Measurements from ENCODE around the gene CSRP3. TPM values are rescaled to one million over a fixed set of nuclear protein-coding genes. Genes with fewer than 3 reads are reported as not detected.

The CSRP3 gene
- polyA plus RNA-seq, 2 donors = 0.11 to 0.37 TPM

DNA sequence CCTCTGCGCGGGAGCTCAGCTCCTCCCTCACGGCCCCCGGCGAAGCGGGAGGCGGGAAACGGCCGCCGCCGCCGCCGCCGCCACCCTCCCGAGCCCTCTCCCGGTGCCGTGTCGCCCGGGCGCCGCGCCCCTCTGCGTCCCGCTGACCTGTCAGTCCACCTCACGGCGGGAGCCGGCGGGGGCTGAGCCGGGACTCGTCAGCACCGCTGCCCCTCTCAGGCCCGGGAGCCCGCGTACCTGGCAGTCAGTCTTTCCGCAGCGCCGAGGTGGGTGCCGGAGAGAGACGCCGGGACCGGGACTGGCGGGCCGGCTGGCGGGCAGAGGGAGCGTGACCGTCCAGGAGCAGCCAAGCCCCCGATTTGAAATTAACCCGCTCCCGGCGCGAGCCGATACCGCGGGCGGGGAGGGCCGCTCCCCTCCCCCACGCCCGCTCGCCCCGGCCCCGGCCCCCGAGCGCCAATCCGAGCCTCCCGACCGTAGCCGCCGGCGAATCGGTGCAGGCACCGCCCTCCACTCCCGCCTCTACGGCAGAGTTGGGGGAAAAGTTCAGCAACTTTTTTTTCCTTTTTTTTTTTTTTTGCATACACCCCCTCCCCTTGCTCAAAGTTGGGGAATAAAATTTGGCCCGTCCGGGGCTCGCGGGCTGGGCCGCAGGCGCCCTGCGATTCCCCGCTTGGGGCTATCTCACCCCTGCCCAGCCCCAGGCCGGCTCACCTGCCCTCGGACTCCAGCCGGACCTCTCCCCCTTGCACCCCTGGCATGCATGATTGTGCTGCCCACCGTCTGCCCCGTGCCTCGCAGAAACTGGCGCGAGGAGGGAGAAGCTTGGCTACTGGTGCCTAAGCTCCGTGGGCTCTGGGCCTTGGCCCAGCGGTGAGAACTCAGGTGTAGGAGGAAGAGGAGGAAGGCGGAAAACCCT, 39.7 kb upstream of the CSRP3 start:
- peak overlapping the region; percentile 69 to 83 for H3K27ac ChIP-seq (ENCODE audit: low read depth in 2 of 2, low read length in 1 of 2)
- H3K4me1 ChIP-seq (ENCODE audit: control insufficient read depth in 2 of 2, insufficient read depth in 2 of 2, low read length in 1 of 2) = peaks cover 0 to 10% of the 10 kb centered on the region in 2 donors
- WGBS, 2 donors = 0 to 1% methylated on average over 87 to 92 of the region's 92 CpGs
- peak overlapping the region; percentile 69 to 74 for H3K4me3 ChIP-seq (ENCODE audit: low read depth in 1 of 2, low read length in 2 of 2)
- no peaks in the 10 kb centered on the region for H3K36me3 ChIP-seq (ENCODE audit: control insufficient read depth in 2 of 2, insufficient read depth in 2 of 2, low read length in 1 of 2)
- peaks cover 0 to 3% of the 10 kb centered on the region in 2 donors for H3K27me3 ChIP-seq (ENCODE audit: control insufficient read depth in 1 of 2, insufficient read depth in 2 of 2, low read length in 2 of 2)
- no peaks in the 10 kb centered on the region for H3K9me3 ChIP-seq (ENCODE audit: control insufficient read depth in 2 of 2, insufficient read depth in 1 of 2, low read depth in 1 of 2, low read length in 1 of 2)

DNA sequence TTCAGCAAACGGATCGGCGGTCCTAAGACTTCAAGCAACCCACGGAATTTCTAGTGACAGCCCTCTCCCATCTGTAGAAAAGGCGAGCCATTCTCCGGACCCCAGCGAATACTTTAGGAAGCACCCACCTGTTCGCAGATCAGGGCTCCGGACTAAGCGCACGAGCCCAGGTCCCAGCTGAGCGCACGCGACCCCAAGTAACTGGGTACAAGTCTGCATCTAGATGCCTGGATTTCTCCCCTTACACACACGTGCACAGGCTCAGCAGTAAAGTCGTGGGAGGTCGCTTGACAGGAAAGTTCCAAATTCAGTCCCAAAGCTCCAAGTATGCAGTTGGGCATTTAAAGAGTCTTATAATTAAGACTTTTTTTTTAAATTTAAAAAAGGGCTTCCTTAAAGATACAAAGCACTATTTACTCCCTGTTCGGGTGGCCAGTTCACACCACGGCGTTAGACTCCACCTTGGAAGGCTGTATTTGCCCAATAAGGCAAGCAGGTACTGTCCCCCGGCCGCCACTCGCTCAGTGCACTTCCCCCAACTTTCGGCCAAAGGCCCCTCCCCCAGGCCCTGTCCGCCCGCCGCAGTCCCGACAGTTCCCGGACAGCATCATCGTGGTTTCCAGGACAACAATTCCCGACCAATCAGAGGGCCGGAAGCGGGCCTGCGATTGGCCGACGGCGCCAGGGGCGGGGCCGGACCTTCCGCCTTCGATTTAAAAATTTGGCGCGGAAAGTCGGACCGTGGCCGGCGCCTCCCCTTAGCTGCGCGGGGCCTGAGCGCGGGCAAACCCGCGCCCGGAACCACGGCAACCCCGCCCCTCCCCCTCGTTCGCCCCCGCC, 38.9 kb upstream of the CSRP3 start, which contains the start of gene E2F8:
Gene E2F8 (minus strand): TSS at position 526 of the 840 bp plus-strand sequence. CDS start 824 bp downstream, outside the sequence.
- peak within 1 kb of the TSS; percentile 69 to 74 for H3K4me3 ChIP-seq (ENCODE audit: low read depth in 1 of 2, low read length in 2 of 2)
- no peaks in the 10 kb centered on the region for H3K36me3 ChIP-seq (ENCODE audit: control insufficient read depth in 2 of 2, insufficient read depth in 2 of 2, low read length in 1 of 2)
- peaks cover 0 to 10% of the 10 kb centered on the region in 2 donors for H3K4me1 ChIP-seq (ENCODE audit: control insufficient read depth in 2 of 2, insufficient read depth in 2 of 2, low read length in 1 of 2)
- peak within 1 kb of the TSS; percentile 69 to 83 for H3K27ac ChIP-seq (ENCODE audit: low read depth in 2 of 2, low read length in 1 of 2)
- 1% methylated on average over 50 to 59 of the region's 59 CpGs for WGBS, 2 donors
- H3K27me3 ChIP-seq (ENCODE audit: control insufficient read depth in 1 of 2, insufficient read depth in 2 of 2, low read length in 2 of 2) = peaks cover 2 to 3% of the 10 kb centered on the region in 2 donors
- no peaks in the 10 kb centered on the region for H3K9me3 ChIP-seq (ENCODE audit: control insufficient read depth in 2 of 2, insufficient read depth in 1 of 2, low read depth in 1 of 2, low read length in 1 of 2)

DNA sequence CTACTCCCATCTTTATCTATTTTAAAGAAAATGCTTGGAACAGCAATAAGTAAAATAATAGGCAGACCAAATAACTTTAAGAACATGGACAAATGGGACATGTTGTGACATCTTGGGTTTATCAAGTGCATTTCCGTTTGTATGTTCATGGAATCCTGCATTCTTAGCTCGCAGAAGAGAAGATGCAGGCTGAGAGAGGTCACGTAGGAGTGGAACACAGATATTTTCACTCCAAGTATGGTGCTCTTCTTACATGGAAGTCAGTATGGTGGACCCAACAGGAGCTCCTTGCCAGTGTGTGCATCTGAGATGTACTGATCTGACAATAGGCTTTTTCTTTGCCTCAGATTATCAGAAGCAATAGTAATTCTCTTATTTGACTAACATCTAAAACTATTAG, 37.3 kb upstream of the CSRP3 start:
- Histone ChIP-seq H3K4me1 (ENCODE audit: control insufficient read depth in 2 of 2, insufficient read depth in 2 of 2, low read length in 1 of 2) (peaks cover 0 to 10% of the 10 kb centered on the region in 2 donors), H3K4me3 (ENCODE audit: low read depth in 1 of 2, low read length in 2 of 2) (no peak overlapping the region), H3K27me3 (ENCODE audit: control insufficient read depth in 1 of 2, insufficient read depth in 2 of 2, low read length in 2 of 2) (peaks cover 2 to 3% of the 10 kb centered on the region in 2 donors), H3K9me3 (ENCODE audit: control insufficient read depth in 2 of 2, insufficient read depth in 1 of 2, low read depth in 1 of 2, low read length in 1 of 2) (no peaks in the 10 kb centered on the region), H3K27ac (ENCODE audit: low read depth in 2 of 2, low read length in 1 of 2) (no peak overlapping the region), H3K36me3 (ENCODE audit: control insufficient read depth in 2 of 2, insufficient read depth in 2 of 2, low read length in 1 of 2) (no peaks in the 10 kb centered on the region)
- WGBS, 2 donors = 87 to 90% methylated on average over 3 of the region's 3 CpGs

DNA sequence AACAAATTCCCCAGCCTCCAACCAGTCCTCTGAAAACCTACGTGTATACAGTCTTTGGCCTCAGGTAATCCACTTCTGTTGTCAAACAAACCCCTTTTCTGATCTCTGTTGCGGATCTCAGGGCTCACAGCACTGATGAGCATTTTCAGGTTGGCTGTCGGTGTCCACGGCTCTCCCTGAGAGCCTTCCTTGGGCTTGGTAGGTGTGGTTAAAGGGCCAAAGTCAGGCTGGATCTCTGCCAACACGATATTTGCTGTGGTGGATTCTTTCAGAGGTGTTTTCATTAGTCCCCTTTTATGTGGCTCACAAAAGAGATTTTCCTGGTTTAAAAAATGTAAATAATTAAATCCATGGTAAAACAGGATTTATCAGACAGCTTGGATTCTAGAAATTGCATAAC, 36.0 kb upstream of the CSRP3 start:
- H3K4me1 ChIP-seq (ENCODE audit: control insufficient read depth in 2 of 2, insufficient read depth in 2 of 2, low read length in 1 of 2) = peaks cover 0 to 8% of the 10 kb centered on the region in 2 donors
- H3K27ac ChIP-seq (ENCODE audit: low read depth in 2 of 2, low read length in 1 of 2) = no peak overlapping the region
- WGBS, 2 donors = 56 to 64% methylated on average over 5 of the region's 5 CpGs
- H3K36me3 ChIP-seq (ENCODE audit: control insufficient read depth in 2 of 2, insufficient read depth in 2 of 2, low read length in 1 of 2) = no peaks in the 10 kb centered on the region
- no peaks in the 10 kb centered on the region for H3K9me3 ChIP-seq (ENCODE audit: control insufficient read depth in 2 of 2, insufficient read depth in 1 of 2, low read depth in 1 of 2, low read length in 1 of 2)
- H3K27me3 ChIP-seq (ENCODE audit: control insufficient read depth in 1 of 2, insufficient read depth in 2 of 2, low read length in 2 of 2) = peaks cover 2 to 3% of the 10 kb centered on the region in 2 donors
- no peak overlapping the region for H3K4me3 ChIP-seq (ENCODE audit: low read depth in 1 of 2, low read length in 2 of 2)

DNA sequence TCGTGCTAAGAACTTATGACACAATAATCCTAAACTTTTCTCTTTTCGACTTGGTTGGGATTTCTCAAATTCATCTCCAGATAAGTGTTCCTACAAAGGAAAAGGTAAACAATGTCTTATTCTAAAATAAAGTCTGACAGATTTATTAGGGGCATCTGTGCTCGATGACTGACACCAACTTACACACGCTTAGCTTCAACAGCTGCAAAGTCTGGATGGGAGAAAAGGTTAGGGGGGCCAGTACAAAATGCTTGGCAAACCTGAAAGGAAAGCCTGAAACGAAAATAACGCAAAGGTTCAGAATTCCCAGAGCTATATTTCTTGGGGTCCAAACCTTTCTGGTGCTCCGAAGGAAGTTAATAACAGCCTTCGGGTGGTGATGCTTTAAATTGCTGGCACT, 35.6 kb upstream of the CSRP3 start:
- Histone ChIP-seq H3K9me3 (ENCODE audit: control insufficient read depth in 2 of 2, insufficient read depth in 1 of 2, low read depth in 1 of 2, low read length in 1 of 2) (no peaks in the 10 kb centered on the region), H3K27me3 (ENCODE audit: control insufficient read depth in 1 of 2, insufficient read depth in 2 of 2, low read length in 2 of 2) (peaks cover 2 to 3% of the 10 kb centered on the region in 2 donors), H3K4me3 (ENCODE audit: low read depth in 1 of 2, low read length in 2 of 2) (no peak overlapping the region), H3K27ac (ENCODE audit: low read depth in 2 of 2, low read length in 1 of 2) (no peak overlapping the region), H3K36me3 (ENCODE audit: control insufficient read depth in 2 of 2, insufficient read depth in 2 of 2, low read length in 1 of 2) (no peaks in the 10 kb centered on the region), H3K4me1 (ENCODE audit: control insufficient read depth in 2 of 2, insufficient read depth in 2 of 2, low read length in 1 of 2) (peaks cover 0 to 4% of the 10 kb centered on the region in 2 donors)
- WGBS, 2 donors = 81 to 92% methylated on average over 8 of the region's 8 CpGs

DNA sequence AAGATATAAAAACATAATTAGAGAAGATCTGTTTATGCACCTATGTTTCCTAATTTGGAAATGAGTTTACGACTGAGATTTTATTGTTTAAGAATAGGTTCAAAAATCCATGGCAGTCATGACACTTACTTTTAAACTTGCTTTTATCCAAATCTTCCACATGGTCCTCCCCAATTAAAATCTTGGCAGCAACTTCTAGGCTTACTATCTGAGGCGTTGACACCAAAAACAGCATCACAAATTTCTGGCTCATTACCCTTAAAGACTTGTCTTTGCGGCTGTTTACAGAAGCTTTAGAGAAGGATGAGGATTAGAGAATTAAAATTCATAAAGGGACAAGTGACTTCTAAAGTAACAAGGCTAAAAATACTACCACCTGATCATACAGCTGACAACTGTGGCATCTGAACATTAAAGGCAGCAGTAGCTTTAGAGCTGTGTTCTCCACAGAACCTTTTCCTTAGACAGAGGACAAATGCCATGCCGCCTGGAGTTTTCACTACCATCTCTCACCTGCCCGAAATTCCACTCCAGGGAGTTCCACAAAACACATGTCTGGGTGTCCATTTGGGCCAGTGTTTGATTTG, 32.5 kb upstream of the CSRP3 start:
- no peaks in the 10 kb centered on the region for H3K4me1 ChIP-seq (ENCODE audit: control insufficient read depth in 2 of 2, insufficient read depth in 2 of 2, low read length in 1 of 2)
- no peak overlapping the region for H3K4me3 ChIP-seq (ENCODE audit: low read depth in 1 of 2, low read length in 2 of 2)
- no peak overlapping the region for H3K27ac ChIP-seq (ENCODE audit: low read depth in 2 of 2, low read length in 1 of 2)
- 85 to 88% methylated on average over 5 of the region's 5 CpGs for WGBS, 2 donors
- no peaks in the 10 kb centered on the region for H3K36me3 ChIP-seq (ENCODE audit: control insufficient read depth in 2 of 2, insufficient read depth in 2 of 2, low read length in 1 of 2)
- H3K9me3 ChIP-seq (ENCODE audit: control insufficient read depth in 2 of 2, insufficient read depth in 1 of 2, low read depth in 1 of 2, low read length in 1 of 2) = no peaks in the 10 kb centered on the region
- H3K27me3 ChIP-seq (ENCODE audit: control insufficient read depth in 1 of 2, insufficient read depth in 2 of 2, low read length in 2 of 2) = peaks cover 0 to 2% of the 10 kb centered on the region in 2 donors

DNA sequence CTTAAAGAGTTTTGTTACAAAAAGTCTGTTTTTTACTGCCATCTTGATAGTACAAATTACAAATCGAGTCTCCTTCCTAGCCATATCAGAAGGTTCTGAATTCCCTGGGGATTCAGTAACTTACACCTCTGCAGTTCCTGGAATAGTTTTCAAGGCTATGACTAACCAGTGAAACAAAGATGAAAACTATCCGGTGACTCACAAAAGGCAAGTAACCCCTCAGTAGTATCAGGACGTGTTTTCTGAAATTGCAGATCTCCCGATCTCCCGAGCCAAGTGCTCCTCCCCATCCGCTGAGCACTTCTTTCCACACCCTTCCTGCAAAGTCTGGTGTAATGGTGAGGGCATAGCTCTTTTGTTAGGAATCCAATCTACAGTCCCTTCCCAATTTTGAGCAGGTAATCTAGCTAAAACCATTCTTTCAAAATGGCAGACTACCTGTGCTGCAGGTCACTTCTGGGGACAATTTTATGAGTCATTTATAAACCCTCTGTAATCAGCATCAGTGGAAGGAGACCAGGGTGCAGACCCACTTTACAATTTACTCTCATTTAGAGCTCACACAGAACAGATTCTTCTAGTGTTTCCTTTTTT, 31.2 kb upstream of the CSRP3 start:
- Histone ChIP-seq H3K27ac (ENCODE audit: low read depth in 2 of 2, low read length in 1 of 2) (peak overlapping the region; percentile 66 to 72), H3K27me3 (ENCODE audit: control insufficient read depth in 1 of 2, insufficient read depth in 2 of 2, low read length in 2 of 2) (peaks cover 0 to 2% of the 10 kb centered on the region in 2 donors), H3K36me3 (ENCODE audit: control insufficient read depth in 2 of 2, insufficient read depth in 2 of 2, low read length in 1 of 2) (no peaks in the 10 kb centered on the region), H3K4me1 (ENCODE audit: control insufficient read depth in 2 of 2, insufficient read depth in 2 of 2, low read length in 1 of 2) (no peaks in the 10 kb centered on the region), H3K4me3 (ENCODE audit: low read depth in 1 of 2, low read length in 2 of 2) (no peak overlapping the region), H3K9me3 (ENCODE audit: control insufficient read depth in 2 of 2, insufficient read depth in 1 of 2, low read depth in 1 of 2, low read length in 1 of 2) (no peaks in the 10 kb centered on the region)
- WGBS, 2 donors = 31 to 54% methylated on average over 6 of the region's 6 CpGs

DNA sequence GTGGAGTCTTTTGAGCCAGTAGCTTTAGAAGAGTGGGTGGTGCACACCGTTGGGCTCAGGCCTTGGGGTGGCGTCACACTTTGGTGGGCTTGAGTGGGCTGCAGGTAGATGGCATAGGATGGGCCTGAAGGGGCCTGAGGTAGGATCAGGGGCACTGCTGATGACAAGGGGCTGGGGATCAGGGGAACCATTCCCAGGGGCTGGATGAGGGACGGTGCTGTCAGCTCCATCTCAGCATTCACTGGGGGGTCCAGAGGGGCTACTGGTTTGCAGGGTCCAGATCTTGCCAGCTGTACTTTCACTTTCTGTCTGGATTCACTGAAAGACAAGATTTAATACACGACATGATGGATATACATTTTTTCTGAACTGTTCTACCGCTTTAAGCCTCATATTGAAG, 27.9 kb upstream of the CSRP3 start:
- 93 to 96% methylated on average over 5 of the region's 5 CpGs for WGBS, 2 donors
- Histone ChIP-seq H3K4me1 (ENCODE audit: control insufficient read depth in 2 of 2, insufficient read depth in 2 of 2, low read length in 1 of 2) (no peaks in the 10 kb centered on the region), H3K27me3 (ENCODE audit: control insufficient read depth in 1 of 2, insufficient read depth in 2 of 2, low read length in 2 of 2) (no peaks in the 10 kb centered on the region), H3K27ac (ENCODE audit: low read depth in 2 of 2, low read length in 1 of 2) (no peak overlapping the region), H3K36me3 (ENCODE audit: control insufficient read depth in 2 of 2, insufficient read depth in 2 of 2, low read length in 1 of 2) (peaks cover 0 to under 1% of the 10 kb centered on the region in 2 donors), H3K4me3 (ENCODE audit: low read depth in 1 of 2, low read length in 2 of 2) (no peak overlapping the region), H3K9me3 (ENCODE audit: control insufficient read depth in 2 of 2, insufficient read depth in 1 of 2, low read depth in 1 of 2, low read length in 1 of 2) (no peaks in the 10 kb centered on the region)

DNA sequence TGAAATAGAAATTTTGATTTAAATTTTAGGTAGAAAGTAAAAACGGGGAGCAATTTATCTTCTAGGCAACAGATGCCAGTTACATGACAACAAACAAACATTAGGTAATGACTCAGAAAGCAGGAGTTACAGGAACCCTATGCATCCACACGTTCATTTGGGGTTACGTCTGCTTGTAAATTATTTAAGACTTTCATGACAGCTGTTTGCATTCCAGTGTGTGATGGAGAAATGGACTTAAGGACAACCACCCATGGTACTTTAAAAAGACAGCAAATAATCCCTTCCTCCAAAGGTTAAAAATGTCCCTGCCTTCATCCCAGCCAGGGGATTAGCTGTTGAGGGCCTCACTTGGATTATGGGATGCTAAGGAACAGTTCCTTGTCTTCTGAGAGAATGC, 27.2 kb upstream of the CSRP3 start:
- Histone ChIP-seq H3K27ac (ENCODE audit: low read depth in 2 of 2, low read length in 1 of 2) (no peak overlapping the region), H3K4me1 (ENCODE audit: control insufficient read depth in 2 of 2, insufficient read depth in 2 of 2, low read length in 1 of 2) (no peaks in the 10 kb centered on the region), H3K4me3 (ENCODE audit: low read depth in 1 of 2, low read length in 2 of 2) (no peak overlapping the region), H3K36me3 (ENCODE audit: control insufficient read depth in 2 of 2, insufficient read depth in 2 of 2, low read length in 1 of 2) (peaks cover 0 to 2% of the 10 kb centered on the region in 2 donors), H3K27me3 (ENCODE audit: control insufficient read depth in 1 of 2, insufficient read depth in 2 of 2, low read length in 2 of 2) (no peaks in the 10 kb centered on the region), H3K9me3 (ENCODE audit: control insufficient read depth in 2 of 2, insufficient read depth in 1 of 2, low read depth in 1 of 2, low read length in 1 of 2) (no peaks in the 10 kb centered on the region)
- 73 to 87% methylated on average over 3 of the region's 3 CpGs for WGBS, 2 donors

Measured in esophagus (tissue), 2 donors.